Raji (cell line): Measurements from ENCODE around the gene CGGBP1.

Experiments used
- POLR2A ChIP-seq: IDR thresholded peaks from 2 replicates; pipeline ENCODE4 v1.6.1; 2011; ENCODE audit warnings: low read depth, low read length, control low read depth; ENCODE audit not compliant: insufficient read depth

Gene CGGBP1

GRCh38 chr3:88005066-88005465 lies 53.7 kb downstream of the CGGBP1 start:
- TF ChIP-seq POLR2A, result no peak

GRCh38 chr3:88003115-88003755 lies 55.6 kb downstream of the CGGBP1 start:
- no peak for TF ChIP-seq POLR2A

GRCh38 chr3:88002448-88002847 lies 56.4 kb downstream of the CGGBP1 start:
- no peak for TF ChIP-seq POLR2A
